GM23338 (cell line): ENCODE measurements around the gene XPNPEP2. TPM values are rescaled to one million over a fixed set of nuclear protein-coding genes. Genes with fewer than 3 reads are reported as not detected.

Experiments used
- ATAC-seq: fragments of 200-7000 bp; cut with Tn5 transposase; 3 replicates; pipeline ENCODE4 v1.9.1; 2020
- DNase-seq: peaks from one replicate; pipeline ENCODE4 v3.0.0-alpha.2; 2015; ENCODE audit warnings: low spot score
- H2AFZ ChIP-seq: fragments of 200-600 bp; sonication (generic); 2 replicates; pipeline ENCODE4 v1.8.0; 2016; ENCODE audit warnings: antibody characterized with exemption, mild to moderate bottlenecking, moderate library complexity
- H3F3A ChIP-seq: fragments of 200-600 bp; sonication (generic); replicated peaks from 2 replicates; pipeline ENCODE4 v1.8.0; 2017; ENCODE audit warnings: antibody characterized with exemption, mixed run types, low read depth
- H3K27ac ChIP-seq: fragments of 200-600 bp; sonication (generic); 2 replicates; pipeline ENCODE4 v1.6.1; 2016; ENCODE audit warnings: low read depth
- H3K27me3 ChIP-seq: fragments of 200-600 bp; sonication (generic); 2 replicates; pipeline ENCODE4 v1.8.0; 2016; ENCODE audit warnings: mild to moderate bottlenecking, mixed run types, moderate library complexity; ENCODE audit not compliant: insufficient read depth
- H3K36me3 ChIP-seq: fragments of 200-600 bp; sonication (generic); 2 replicates; pipeline ENCODE4 v1.8.0; 2016; ENCODE audit warnings: mild to moderate bottlenecking; ENCODE audit not compliant: insufficient read depth
- H3K4me1 ChIP-seq: fragments of 200-600 bp; sonication (generic); 2 replicates; pipeline ENCODE4 v1.8.0; 2016; ENCODE audit warnings: mild to moderate bottlenecking, moderate library complexity; ENCODE audit not compliant: insufficient read depth
- H3K4me2 ChIP-seq: fragments of 200-600 bp; sonication (generic); 2 replicates; pipeline ENCODE4 v1.7.1; 2017; ENCODE audit warnings: mixed run types
- H3K4me3 ChIP-seq: fragments of 200-600 bp; sonication (generic); 2 replicates; pipeline ENCODE4 v1.6.1; 2016; ENCODE audit warnings: mixed run types
- H3K79me2 ChIP-seq: fragments of 200-600 bp; sonication (generic); replicated peaks from 2 replicates; pipeline ENCODE4 v1.8.0; 2017; ENCODE audit warnings: mild to moderate bottlenecking; ENCODE audit not compliant: insufficient read depth
- H3K9me2 ChIP-seq: fragments of 200-600 bp; sonication (generic); 2 replicates; pipeline ENCODE4 v1.8.0; 2017; ENCODE audit not compliant: insufficient read depth
- H4K20me1 ChIP-seq: fragments of 200-600 bp; sonication (generic); replicated peaks from 2 replicates; pipeline ENCODE4 v1.8.0; 2017; ENCODE audit warnings: mild to moderate bottlenecking; ENCODE audit not compliant: insufficient read depth
- H3K27ac Mint-ChIP-seq: 2 replicates; pipeline ENCODE4 v1.8.0; 2020; ENCODE audit warnings: inconsistent platforms, mild to moderate bottlenecking, moderate library complexity, mixed read lengths
- H3K27me3 Mint-ChIP-seq: 3 replicates; pipeline ENCODE4 v1.8.0; 2022; ENCODE audit warnings: low read depth, mild to moderate bottlenecking, moderate library complexity, mixed read lengths, inconsistent platforms; ENCODE audit not compliant: insufficient read depth, poor library complexity
- H3K36me3 Mint-ChIP-seq: 3 replicates; pipeline ENCODE4 v1.8.0; 2021; ENCODE audit warnings: low read depth, mild to moderate bottlenecking, inconsistent platforms, moderate library complexity, mixed read lengths
- H3K4me1 Mint-ChIP-seq: 3 replicates; pipeline ENCODE4 v1.8.0; 2020; ENCODE audit warnings: mild to moderate bottlenecking, inconsistent platforms, mixed read lengths
- H3K4me3 Mint-ChIP-seq: 3 replicates; pipeline ENCODE4 v1.8.0; 2021; ENCODE audit warnings: moderate library complexity, mild to moderate bottlenecking, inconsistent platforms, mixed read lengths
- H3K9me3 Mint-ChIP-seq: 3 replicates; pipeline ENCODE4 v1.8.0; 2020; ENCODE audit warnings: moderate library complexity, mild to moderate bottlenecking, inconsistent platforms, mixed read lengths
- CREB1 ChIP-seq: fragments of 250-450 bp; sonication (Bioruptor Pico); IDR thresholded peaks from 2 replicates; pipeline ENCODE4 v1.5.0; 2020; ENCODE audit warnings: low read depth, mild to moderate bottlenecking, moderate library complexity
- EZH2 ChIP-seq: fragments of 200-600 bp; sonication (generic); IDR thresholded peaks from one replicate; pipeline ENCODE4 v1.8.0; 2017; ENCODE audit warnings: antibody characterized with exemption, mild to moderate bottlenecking, low read depth; ENCODE audit not compliant: unreplicated experiment
- JUNB ChIP-seq: IDR thresholded peaks from one replicate; pipeline ENCODE4 v1.6.1; 2016; ENCODE audit warnings: antibody characterized with exemption; ENCODE audit not compliant: unreplicated experiment
- NANOG ChIP-seq: IDR thresholded peaks from 2 replicates; pipeline ENCODE4 v1.6.1; 2016; ENCODE audit warnings: antibody characterized with exemption, borderline replicate concordance
- POLR2AphosphoS5 ChIP-seq: IDR thresholded peaks from 2 replicates; pipeline ENCODE4 v1.6.1; 2016; ENCODE audit warnings: antibody characterized with exemption, low read depth
- ZNF114 ChIP-seq: fragments of 250-450 bp; sonication (Bioruptor Pico); IDR thresholded peaks from 2 replicates; pipeline ENCODE4 v1.5.0; 2020; ENCODE audit warnings: mild to moderate bottlenecking, moderate library complexity
- ZNF331 ChIP-seq: fragments of 250-450 bp; sonication (Bioruptor Pico); IDR thresholded peaks from 2 replicates; pipeline ENCODE4 v1.5.0; 2020; ENCODE audit warnings: low read depth, mild to moderate bottlenecking, moderate library complexity
- polyA plus RNA-seq: library from polyadenylated mRNA; unstranded; fragments of >200 nt; fragmentation: Nextera tagmentation; extraction: Ambion mirVana; gene quantifications from 2 replicates; pipeline ENCODE4 v1.2.1, GENCODE V29; 2016
- total RNA-seq: library from RNA; depleted of rRNA; stranded (reverse); fragments of >200 nt; shearing (Covaris generic); gene quantifications from 2 replicates; pipeline ENCODE4 v1.2.3, GENCODE V29; 2014
- TF ChIP-seq, protein P1 (sequence below): IDR thresholded peaks from one replicate; pipeline ENCODE4 v1.6.1; 2018; ENCODE audit warnings: antibody characterized with exemption; ENCODE audit not compliant: unreplicated experiment
- TF ChIP-seq, protein P2 (sequence below): IDR thresholded peaks from 2 replicates; pipeline ENCODE4 v1.6.1; 2016; ENCODE audit warnings: antibody characterized with exemption
- TF ChIP-seq, protein P3 (sequence below): fragments of 250-450 bp; sonication (Bioruptor Pico); IDR thresholded peaks from 2 replicates; pipeline ENCODE4 v1.5.0; 2020; ENCODE audit warnings: mild to moderate bottlenecking, moderate library complexity
- TF ChIP-seq, protein P4 (sequence below), 2 experiments: fragments of 200-600 bp in 1 of 2; sonication (generic) in 1 of 2; conservative IDR thresholded peaks; 2 replicates each; pipeline versions ENCODE4 v1.5.1 to v1.6.1; 2016 to 2017; ENCODE audit warnings: antibody characterized with exemption in 2 of 2, low read depth in 2 of 2, mild to moderate bottlenecking in 2 of 2, moderate library complexity in 1 of 2

Gene XPNPEP2
- total and polyA plus RNA-seq, 2 experiments from 2014 or later, result not detected

DNA sequence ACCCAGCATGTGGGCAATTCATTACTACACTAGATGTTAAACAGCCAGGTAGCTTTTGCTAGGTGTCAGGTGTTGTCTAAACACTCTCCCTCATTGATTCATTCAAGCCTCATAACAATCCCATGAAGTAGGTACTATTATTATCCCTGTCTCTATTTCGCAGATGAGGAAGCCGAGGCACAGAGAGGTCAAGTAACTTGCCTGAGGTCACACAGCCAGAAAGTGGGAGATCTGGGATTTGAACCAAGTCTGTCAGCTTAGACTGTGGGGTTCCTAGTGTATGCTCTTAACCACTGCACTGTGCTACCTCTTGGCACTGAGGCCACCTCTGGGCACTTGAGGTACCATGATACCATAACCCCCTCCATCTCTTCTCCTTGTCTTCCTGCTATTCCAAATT, 17.4 kb upstream of the XPNPEP2 start (continued):
- TF ChIP-seq, protein P1, sequence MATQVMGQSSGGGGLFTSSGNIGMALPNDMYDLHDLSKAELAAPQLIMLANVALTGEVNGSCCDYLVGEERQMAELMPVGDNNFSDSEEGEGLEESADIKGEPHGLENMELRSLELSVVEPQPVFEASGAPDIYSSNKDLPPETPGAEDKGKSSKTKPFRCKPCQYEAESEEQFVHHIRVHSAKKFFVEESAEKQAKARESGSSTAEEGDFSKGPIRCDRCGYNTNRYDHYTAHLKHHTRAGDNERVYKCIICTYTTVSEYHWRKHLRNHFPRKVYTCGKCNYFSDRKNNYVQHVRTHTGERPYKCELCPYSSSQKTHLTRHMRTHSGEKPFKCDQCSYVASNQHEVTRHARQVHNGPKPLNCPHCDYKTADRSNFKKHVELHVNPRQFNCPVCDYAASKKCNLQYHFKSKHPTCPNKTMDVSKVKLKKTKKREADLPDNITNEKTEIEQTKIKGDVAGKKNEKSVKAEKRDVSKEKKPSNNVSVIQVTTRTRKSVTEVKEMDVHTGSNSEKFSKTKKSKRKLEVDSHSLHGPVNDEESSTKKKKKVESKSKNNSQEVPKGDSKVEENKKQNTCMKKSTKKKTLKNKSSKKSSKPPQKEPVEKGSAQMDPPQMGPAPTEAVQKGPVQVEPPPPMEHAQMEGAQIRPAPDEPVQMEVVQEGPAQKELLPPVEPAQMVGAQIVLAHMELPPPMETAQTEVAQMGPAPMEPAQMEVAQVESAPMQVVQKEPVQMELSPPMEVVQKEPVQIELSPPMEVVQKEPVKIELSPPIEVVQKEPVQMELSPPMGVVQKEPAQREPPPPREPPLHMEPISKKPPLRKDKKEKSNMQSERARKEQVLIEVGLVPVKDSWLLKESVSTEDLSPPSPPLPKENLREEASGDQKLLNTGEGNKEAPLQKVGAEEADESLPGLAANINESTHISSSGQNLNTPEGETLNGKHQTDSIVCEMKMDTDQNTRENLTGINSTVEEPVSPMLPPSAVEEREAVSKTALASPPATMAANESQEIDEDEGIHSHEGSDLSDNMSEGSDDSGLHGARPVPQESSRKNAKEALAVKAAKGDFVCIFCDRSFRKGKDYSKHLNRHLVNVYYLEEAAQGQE, result no peak
- TF ChIP-seq ZNF114 (CRISPR knock-in tag) (no peak), JUNB (no peak), EZH2 (no peak), NANOG (no peak), POLR2AphosphoS5 (no peak), CREB1 (no peak)
- TF ChIP-seq, protein P2, sequence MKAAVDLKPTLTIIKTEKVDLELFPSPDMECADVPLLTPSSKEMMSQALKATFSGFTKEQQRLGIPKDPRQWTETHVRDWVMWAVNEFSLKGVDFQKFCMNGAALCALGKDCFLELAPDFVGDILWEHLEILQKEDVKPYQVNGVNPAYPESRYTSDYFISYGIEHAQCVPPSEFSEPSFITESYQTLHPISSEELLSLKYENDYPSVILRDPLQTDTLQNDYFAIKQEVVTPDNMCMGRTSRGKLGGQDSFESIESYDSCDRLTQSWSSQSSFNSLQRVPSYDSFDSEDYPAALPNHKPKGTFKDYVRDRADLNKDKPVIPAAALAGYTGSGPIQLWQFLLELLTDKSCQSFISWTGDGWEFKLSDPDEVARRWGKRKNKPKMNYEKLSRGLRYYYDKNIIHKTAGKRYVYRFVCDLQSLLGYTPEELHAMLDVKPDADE, result no peak

DNA sequence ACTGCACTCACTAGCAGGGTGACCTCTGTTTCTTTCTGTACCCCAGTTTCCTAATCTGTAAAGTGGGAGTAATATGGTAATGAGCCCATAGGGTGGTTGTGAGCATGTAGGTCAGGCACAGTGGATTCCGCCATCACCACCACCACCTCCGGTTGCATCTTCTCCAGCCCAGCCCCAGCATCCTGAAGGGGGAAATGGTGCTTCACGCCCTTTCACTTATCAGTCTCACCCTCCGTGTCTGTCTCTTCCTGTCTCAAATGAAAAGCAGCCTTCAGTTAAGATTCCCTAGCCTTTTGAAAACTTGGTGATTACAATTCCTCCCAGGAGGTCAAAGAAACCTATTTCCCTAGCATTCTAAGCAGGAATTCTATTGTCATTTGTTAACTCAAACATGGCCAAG, 16.9 kb upstream of the XPNPEP2 start:
- ATAC-seq, result no peak
- TF ChIP-seq, protein P3, sequence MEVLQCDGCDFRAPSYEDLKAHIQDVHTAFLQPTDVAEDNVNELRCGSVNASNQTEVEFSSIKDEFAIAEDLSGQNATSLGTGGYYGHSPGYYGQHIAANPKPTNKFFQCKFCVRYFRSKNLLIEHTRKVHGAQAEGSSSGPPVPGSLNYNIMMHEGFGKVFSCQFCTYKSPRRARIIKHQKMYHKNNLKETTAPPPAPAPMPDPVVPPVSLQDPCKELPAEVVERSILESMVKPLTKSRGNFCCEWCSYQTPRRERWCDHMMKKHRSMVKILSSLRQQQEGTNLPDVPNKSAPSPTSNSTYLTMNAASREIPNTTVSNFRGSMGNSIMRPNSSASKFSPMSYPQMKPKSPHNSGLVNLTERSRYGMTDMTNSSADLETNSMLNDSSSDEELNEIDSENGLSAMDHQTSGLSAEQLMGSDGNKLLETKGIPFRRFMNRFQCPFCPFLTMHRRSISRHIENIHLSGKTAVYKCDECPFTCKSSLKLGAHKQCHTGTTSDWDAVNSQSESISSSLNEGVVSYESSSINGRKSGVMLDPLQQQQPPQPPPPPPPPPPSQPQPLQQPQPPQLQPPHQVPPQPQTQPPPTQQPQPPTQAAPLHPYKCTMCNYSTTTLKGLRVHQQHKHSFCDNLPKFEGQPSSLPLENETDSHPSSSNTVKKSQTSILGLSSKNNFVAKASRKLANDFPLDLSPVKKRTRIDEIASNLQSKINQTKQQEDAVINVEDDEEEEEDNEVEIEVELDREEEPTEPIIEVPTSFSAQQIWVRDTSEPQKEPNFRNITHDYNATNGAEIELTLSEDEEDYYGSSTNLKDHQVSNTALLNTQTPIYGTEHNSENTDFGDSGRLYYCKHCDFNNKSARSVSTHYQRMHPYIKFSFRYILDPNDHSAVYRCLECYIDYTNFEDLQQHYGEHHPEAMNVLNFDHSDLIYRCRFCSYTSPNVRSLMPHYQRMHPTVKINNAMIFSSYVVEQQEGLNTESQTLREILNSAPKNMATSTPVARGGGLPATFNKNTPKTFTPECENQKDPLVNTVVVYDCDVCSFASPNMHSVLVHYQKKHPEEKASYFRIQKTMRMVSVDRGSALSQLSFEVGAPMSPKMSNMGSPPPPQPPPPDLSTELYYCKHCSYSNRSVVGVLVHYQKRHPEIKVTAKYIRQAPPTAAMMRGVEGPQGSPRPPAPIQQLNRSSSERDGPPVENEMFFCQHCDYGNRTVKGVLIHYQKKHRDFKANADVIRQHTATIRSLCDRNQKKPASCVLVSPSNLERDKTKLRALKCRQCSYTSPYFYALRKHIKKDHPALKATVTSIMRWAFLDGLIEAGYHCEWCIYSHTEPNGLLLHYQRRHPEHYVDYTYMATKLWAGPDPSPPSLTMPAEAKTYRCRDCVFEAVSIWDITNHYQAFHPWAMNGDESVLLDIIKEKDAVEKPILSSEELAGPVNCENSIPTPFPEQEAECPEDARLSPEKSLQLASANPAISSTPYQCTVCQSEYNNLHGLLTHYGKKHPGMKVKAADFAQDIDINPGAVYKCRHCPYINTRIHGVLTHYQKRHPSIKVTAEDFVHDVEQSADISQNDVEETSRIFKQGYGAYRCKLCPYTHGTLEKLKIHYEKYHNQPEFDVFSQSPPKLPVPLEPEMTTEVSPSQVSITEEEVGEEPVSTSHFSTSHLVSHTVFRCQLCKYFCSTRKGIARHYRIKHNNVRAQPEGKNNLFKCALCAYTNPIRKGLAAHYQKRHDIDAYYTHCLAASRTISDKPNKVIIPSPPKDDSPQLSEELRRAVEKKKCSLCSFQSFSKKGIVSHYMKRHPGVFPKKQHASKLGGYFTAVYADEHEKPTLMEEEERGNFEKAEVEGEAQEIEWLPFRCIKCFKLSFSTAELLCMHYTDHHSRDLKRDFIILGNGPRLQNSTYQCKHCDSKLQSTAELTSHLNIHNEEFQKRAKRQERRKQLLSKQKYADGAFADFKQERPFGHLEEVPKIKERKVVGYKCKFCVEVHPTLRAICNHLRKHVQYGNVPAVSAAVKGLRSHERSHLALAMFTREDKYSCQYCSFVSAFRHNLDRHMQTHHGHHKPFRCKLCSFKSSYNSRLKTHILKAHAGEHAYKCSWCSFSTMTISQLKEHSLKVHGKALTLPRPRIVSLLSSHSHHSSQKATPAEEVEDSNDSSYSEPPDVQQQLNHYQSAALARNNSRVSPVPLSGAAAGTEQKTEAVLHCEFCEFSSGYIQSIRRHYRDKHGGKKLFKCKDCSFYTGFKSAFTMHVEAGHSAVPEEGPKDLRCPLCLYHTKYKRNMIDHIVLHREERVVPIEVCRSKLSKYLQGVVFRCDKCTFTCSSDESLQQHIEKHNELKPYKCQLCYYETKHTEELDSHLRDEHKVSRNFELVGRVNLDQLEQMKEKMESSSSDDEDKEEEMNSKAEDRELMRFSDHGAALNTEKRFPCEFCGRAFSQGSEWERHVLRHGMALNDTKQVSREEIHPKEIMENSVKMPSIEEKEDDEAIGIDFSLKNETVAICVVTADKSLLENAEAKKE (CRISPR knock-in tag), result no peak
- TF ChIP-seq, protein P4, sequence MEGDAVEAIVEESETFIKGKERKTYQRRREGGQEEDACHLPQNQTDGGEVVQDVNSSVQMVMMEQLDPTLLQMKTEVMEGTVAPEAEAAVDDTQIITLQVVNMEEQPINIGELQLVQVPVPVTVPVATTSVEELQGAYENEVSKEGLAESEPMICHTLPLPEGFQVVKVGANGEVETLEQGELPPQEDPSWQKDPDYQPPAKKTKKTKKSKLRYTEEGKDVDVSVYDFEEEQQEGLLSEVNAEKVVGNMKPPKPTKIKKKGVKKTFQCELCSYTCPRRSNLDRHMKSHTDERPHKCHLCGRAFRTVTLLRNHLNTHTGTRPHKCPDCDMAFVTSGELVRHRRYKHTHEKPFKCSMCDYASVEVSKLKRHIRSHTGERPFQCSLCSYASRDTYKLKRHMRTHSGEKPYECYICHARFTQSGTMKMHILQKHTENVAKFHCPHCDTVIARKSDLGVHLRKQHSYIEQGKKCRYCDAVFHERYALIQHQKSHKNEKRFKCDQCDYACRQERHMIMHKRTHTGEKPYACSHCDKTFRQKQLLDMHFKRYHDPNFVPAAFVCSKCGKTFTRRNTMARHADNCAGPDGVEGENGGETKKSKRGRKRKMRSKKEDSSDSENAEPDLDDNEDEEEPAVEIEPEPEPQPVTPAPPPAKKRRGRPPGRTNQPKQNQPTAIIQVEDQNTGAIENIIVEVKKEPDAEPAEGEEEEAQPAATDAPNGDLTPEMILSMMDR (conservative IDR thresholded peaks at IDR 0.05; ENCODE audit: low read depth in 2 of 2), result no peak
- no peak for TF ChIP-seq ZNF331 (CRISPR knock-in tag)

More for the DNA sequence above, 16.9 kb upstream of the XPNPEP2 start:
- Histone ChIP-seq H3K4me1 (peaks cover 6% of the 10 kb centered on the region; the same call in 1 of the 2 replicates), H3K27ac (no peak overlapping the region), H3F3A (no peaks in the 10 kb centered on the region), H3K79me2 (no peaks in the 10 kb centered on the region), H3K27me3 (no peaks in the 10 kb centered on the region), H3K36me3 (no peaks in the 10 kb centered on the region), H2AFZ (no peak overlapping the region), H4K20me1 (no peaks in the 10 kb centered on the region), H3K9me2 (no peaks in the 10 kb centered on the region), H3K4me2 (no peak overlapping the region), H3K4me3 (no peak overlapping the region)
- Mint-ChIP-seq H3K27me3 (peaks cover 4% of the 10 kb centered on the region), H3K36me3 (no peaks in the 10 kb centered on the region), H3K9me3 (no peaks in the 10 kb centered on the region; the same call in 2 of the 3 replicates), H3K4me3 (no peak overlapping the region), H3K27ac (no peak overlapping the region), H3K4me1 (peaks cover 36% of the 10 kb centered on the region)
- DNase-seq, result no peak
